OCI-LY1 (cell line): ENCODE data around the gene CALHM4.

Source experiments
- CTCF ChIP-seq: fragments of 200-600 bp; sonication (generic), shearing (Covaris generic); IDR thresholded peaks from 2 replicates; pipeline ENCODE4 v1.5.1; 2017; ENCODE audit warnings: mild to moderate bottlenecking, antibody characterized with exemption, low read length, moderate library complexity, mixed read lengths
- EZH2 ChIP-seq: fragments of 200-600 bp; sonication (generic), shearing (Covaris generic); IDR thresholded peaks from 2 replicates; pipeline ENCODE4 v1.8.0; 2017; ENCODE audit warnings: borderline replicate concordance, mixed run types, mild to moderate bottlenecking, antibody characterized with exemption, low read length, moderate library complexity, mixed read lengths

- TF ChIP-seq CTCF, result no peak
- no peak for TF ChIP-seq EZH2
Observed at GRCh38 chr6:116564311-116564710, 10.8 kb downstream of the CALHM4 start.
